ENCODE results near the gene DIP2B. TPM values are rescaled to one million over a fixed set of nuclear protein-coding genes. Genes with fewer than 3 reads are reported as not detected.

DIP2B gene
- total and polyA plus RNA-seq, 2 donors (not counting 1 experiment from before 2014, with no cell fraction given): 12.6 to 21.0 TPM

- H3K4me3 ChIP-seq (replicated peaks in 1 of 4; ENCODE audit: control extremely low read depth in 1 of 4, insufficient read depth in 1 of 4, low read depth in 3 of 4, low read length in 4 of 4): no peak overlapping the region
- H3K79me2 ChIP-seq (ENCODE audit: control insufficient read depth, insufficient read depth, low read length): no peaks in the 10 kb centered on the region
- no peaks in the 10 kb centered on the region for H4K20me1 ChIP-seq (ENCODE audit: control insufficient read depth, extremely low read depth, insufficient read depth, low read length)
- H3K9me3 ChIP-seq (ENCODE audit: control insufficient read depth, insufficient read depth, low read depth, low read length): no peaks in the 10 kb centered on the region
- no peaks in the 10 kb centered on the region for H3K27me3 ChIP-seq (ENCODE audit: control insufficient read depth, insufficient read depth, low read length)
- no peak for TF ChIP-seq CTCF (conservative IDR thresholded peaks at IDR 0.05 in 1 of 2, IDR thresholded peaks at IDR 0.05 in 1 of 2; ENCODE audit: low read depth in 1 of 2, low read length in 2 of 2)
- no peak for TF ChIP-seq EZH2 (IDR thresholded peaks at IDR 0.05; ENCODE audit: low read length, missing control alignments)
- no peak overlapping the region for H3K4me2 ChIP-seq (ENCODE audit: extremely low read depth, insufficient read depth, low read length)
- peaks cover 17% of the 10 kb centered on the region for H3K4me1 ChIP-seq (ENCODE audit: control insufficient read depth, extremely low read depth, insufficient read depth, low read length)
- H3K27ac ChIP-seq (ENCODE audit: insufficient read depth, low read length): no peak overlapping the region
- H3K9ac ChIP-seq (ENCODE audit: insufficient read depth, low read length): no peak overlapping the region
- no peak overlapping the region for H2AFZ ChIP-seq (ENCODE audit: low read length)
- no peak for DNase-seq (ENCODE audit: low read depth in 2 of 2)
- no peaks in the 10 kb centered on the region for H3K36me3 ChIP-seq (ENCODE audit: control insufficient read depth, insufficient read depth, low read length)
Measured at GRCh38 chr12:50790081-50790480, 285.3 kb downstream of the DIP2B start.

Other genes starting within 250 kb of the DIP2B start
- gene LIMA1, start 221.5 kb upstream of the DIP2B start, total RNA-seq: 70.6 and 171 TPM in 2 replicates
- gene LIMA1, start 221.5 kb upstream of the DIP2B start, polyA plus RNA-seq: 177 and 308 TPM in 2 replicates
- gene FAM186A, start 108.4 kb upstream of the DIP2B start, total RNA-seq: under 0.01 TPM in 1 of 2 replicates, not detected in the other
- gene FAM186A, start 108.4 kb upstream of the DIP2B start, polyA plus RNA-seq: not detected in 2 replicates
- gene LARP4, start 104.1 kb upstream of the DIP2B start, total RNA-seq: 33.9 TPM in 2 replicates
- gene LARP4, start 104.1 kb upstream of the DIP2B start, polyA plus RNA-seq: 25.1 and 33.9 TPM in 2 replicates